ENCODE measurements around the gene KCTD1. TPM values are rescaled to one million over a fixed set of nuclear protein-coding genes. Genes with fewer than 3 reads are reported as not detected.

Gene KCTD1
- total RNA-seq, 1 experiment from 2014 or later = 20.5 TPM

- Histone ChIP-seq H3K4me3 (no peak overlapping the region), H3K27me3 (ENCODE audit: insufficient read depth, low read depth) (no peaks in the 10 kb centered on the region), H3K9me3 (ENCODE audit: insufficient read depth, low read depth) (no peaks in the 10 kb centered on the region), H3K36me3 (ENCODE audit: low read depth) (no peaks in the 10 kb centered on the region), H3K4me1 (replicated peaks; ENCODE audit: insufficient read depth) (no peaks in the 10 kb centered on the region), H3K27ac (no peak overlapping the region), H4K20me1 (ENCODE audit: insufficient read depth) (no peaks in the 10 kb centered on the region), H3F3A (ENCODE audit: insufficient read depth, low read depth) (no peaks in the 10 kb centered on the region), H3K79me2 (ENCODE audit: low read depth) (no peaks in the 10 kb centered on the region), H2AFZ (no peak overlapping the region), H3K4me2 (no peak overlapping the region), H3K9me2 (ENCODE audit: insufficient read depth) (no peaks in the 10 kb centered on the region)
- DNase-seq = no peak
- ChIA-PET CTCF (interaction anchor here (0.6 kb wide), 1 partner anchor 404 kb away, joined by 8 read pairs; no protein-coding TSS in a partner anchor), POLR2A (ENCODE audit: unreplicated experiment) (no interaction called here)
- intact Hi-C loops (cut with micrococcal nuclease; ENCODE audit: unreplicated experiment) = no loop called here
- TF ChIP-seq CTCF (conservative IDR thresholded peaks at IDR 0.05) = no peak
- no peak for TF ChIP-seq EZH2 (IDR thresholded peaks at IDR 0.05; ENCODE audit: low read depth)
- BruUV-seq (replicated peaks) = no TSS peak
Observed at GRCh38 chr18:26417190-26417589, 131.2 kb downstream of the KCTD1 start.

GRCh38 chr18:26416652-26417150, 131.7 kb downstream of the KCTD1 start:
- ChIA-PET CTCF (interaction anchor here (0.5 kb wide), 1 partner anchor 44 kb away, joined by 3 read pairs; no protein-coding TSS in a partner anchor), POLR2A (ENCODE audit: unreplicated experiment) (no interaction called here)
- Histone ChIP-seq H3K27ac (no peak overlapping the region), H3K4me1 (replicated peaks; ENCODE audit: insufficient read depth) (no peaks in the 10 kb centered on the region), H3K9me2 (ENCODE audit: insufficient read depth) (no peaks in the 10 kb centered on the region), H3K9me3 (ENCODE audit: insufficient read depth, low read depth) (no peaks in the 10 kb centered on the region), H3F3A (ENCODE audit: insufficient read depth, low read depth) (no peaks in the 10 kb centered on the region), H3K79me2 (ENCODE audit: low read depth) (no peaks in the 10 kb centered on the region), H3K4me3 (no peak overlapping the region), H4K20me1 (ENCODE audit: insufficient read depth) (no peaks in the 10 kb centered on the region), H3K27me3 (ENCODE audit: insufficient read depth, low read depth) (no peaks in the 10 kb centered on the region), H3K36me3 (ENCODE audit: low read depth) (no peaks in the 10 kb centered on the region), H2AFZ (no peak overlapping the region), H3K4me2 (no peak overlapping the region)
- TF ChIP-seq CTCF (conservative IDR thresholded peaks at IDR 0.05) (no peak), EZH2 (IDR thresholded peaks at IDR 0.05; ENCODE audit: low read depth) (no peak)
- no peak for DNase-seq
- BruUV-seq (replicated peaks) = no TSS peak
- intact Hi-C loops (cut with micrococcal nuclease; ENCODE audit: unreplicated experiment) = no loop called here

GRCh38 chr18:26415631-26416030, 132.7 kb downstream of the KCTD1 start:
- no TSS peak for BruUV-seq (replicated peaks)
- Histone ChIP-seq H3K4me1 (replicated peaks; ENCODE audit: insufficient read depth) (no peaks in the 10 kb centered on the region), H3K79me2 (ENCODE audit: low read depth) (no peaks in the 10 kb centered on the region), H3K9me3 (ENCODE audit: insufficient read depth, low read depth) (no peaks in the 10 kb centered on the region), H3K27ac (no peak overlapping the region), H2AFZ (no peak overlapping the region), H3K4me3 (no peak overlapping the region), H3K4me2 (no peak overlapping the region), H4K20me1 (ENCODE audit: insufficient read depth) (no peaks in the 10 kb centered on the region), H3K36me3 (ENCODE audit: low read depth) (no peaks in the 10 kb centered on the region), H3K27me3 (ENCODE audit: insufficient read depth, low read depth) (no peaks in the 10 kb centered on the region), H3F3A (ENCODE audit: insufficient read depth, low read depth) (no peaks in the 10 kb centered on the region), H3K9me2 (ENCODE audit: insufficient read depth) (no peaks in the 10 kb centered on the region)
- TF ChIP-seq CTCF (conservative IDR thresholded peaks at IDR 0.05) (no peak), EZH2 (IDR thresholded peaks at IDR 0.05; ENCODE audit: low read depth) (no peak)
- DNase-seq = no peak
- ChIA-PET CTCF (no interaction called here), POLR2A (ENCODE audit: unreplicated experiment) (no interaction called here)
- intact Hi-C loops (cut with micrococcal nuclease; ENCODE audit: unreplicated experiment) = no loop called here

All from PC-9 (cell line).